Muscle layer of duodenum (tissue), 2 donors: ENCODE results near the gene SIM1.
A peak's percentile ranks its signal among the peaks of the same experiment; 100 is the strongest.

Experiments
- H3K27ac ChIP-seq: one replicate; pipeline ENCODE4 v1.7.0; 2013; ENCODE audit warnings: mild to moderate bottlenecking, low read length
- H3K27me3 ChIP-seq: one replicate; pipeline ENCODE4 v1.7.0; 2013; ENCODE audit warnings: low read depth, mild to moderate bottlenecking, control low read depth, low read length
- H3K36me3 ChIP-seq, 2 donors: one replicate each; pipeline ENCODE4 v1.7.0; 2013; ENCODE audit warnings: low read length in 2 of 2, control low read depth in 1 of 2, mild to moderate bottlenecking in 1 of 2; ENCODE audit not compliant: insufficient read depth in 2 of 2, control insufficient read depth in 1 of 2
- H3K4me1 ChIP-seq, 2 donors: one replicate each; pipeline ENCODE4 v1.7.0; 2013; ENCODE audit warnings: low read length in 2 of 2, mild to moderate bottlenecking in 2 of 2, control low read depth in 1 of 2, moderate library complexity in 1 of 2; ENCODE audit not compliant: insufficient read depth in 2 of 2, control insufficient read depth in 1 of 2
- H3K4me3 ChIP-seq, 2 donors: one replicate each; pipeline ENCODE4 v1.7.0; 2013; ENCODE audit warnings: low read length in 2 of 2, low read depth in 1 of 2, mild to moderate bottlenecking in 1 of 2
- H3K9me3 ChIP-seq, 2 donors: one replicate each; pipeline ENCODE4 v1.7.0; 2013; ENCODE audit warnings: low read length in 2 of 2, control low read depth in 1 of 2, mild to moderate bottlenecking in 1 of 2; ENCODE audit not compliant: control insufficient read depth in 1 of 2
- donor health status: healthy.

SIM1 gene

DNA sequence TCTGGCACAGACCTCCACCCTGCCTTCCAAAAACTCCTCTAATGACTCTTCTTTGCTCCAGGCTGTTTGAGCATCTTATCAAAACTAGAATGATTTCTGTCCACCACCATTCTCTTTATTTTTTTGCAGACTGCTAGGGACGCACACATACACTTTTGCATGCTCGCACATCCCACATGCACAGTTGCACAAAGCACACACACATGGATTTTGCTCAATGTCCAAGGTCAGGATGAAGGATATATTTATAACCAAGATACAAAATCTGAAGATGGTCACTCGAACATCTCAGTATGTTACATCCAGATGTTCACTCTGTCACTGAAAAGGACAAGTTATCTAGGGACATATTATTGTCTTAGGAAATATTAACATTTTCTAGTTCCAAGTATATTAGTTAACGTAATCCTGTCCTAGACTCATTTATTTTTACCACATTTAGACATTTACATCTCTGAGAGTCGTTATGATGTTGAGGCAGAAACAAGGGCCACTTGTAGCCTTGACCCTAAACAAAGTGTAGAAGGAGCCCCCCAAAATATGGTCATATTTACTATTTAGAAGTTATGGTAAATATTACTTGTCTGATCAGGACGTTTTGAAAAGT, 3.4 kb upstream of the SIM1 start:
- Histone ChIP-seq H3K27ac (no peak overlapping the region), H3K36me3 (no peaks in the 10 kb centered on the region), H3K27me3 (peaks cover 73% of the 10 kb centered on the region)

DNA sequence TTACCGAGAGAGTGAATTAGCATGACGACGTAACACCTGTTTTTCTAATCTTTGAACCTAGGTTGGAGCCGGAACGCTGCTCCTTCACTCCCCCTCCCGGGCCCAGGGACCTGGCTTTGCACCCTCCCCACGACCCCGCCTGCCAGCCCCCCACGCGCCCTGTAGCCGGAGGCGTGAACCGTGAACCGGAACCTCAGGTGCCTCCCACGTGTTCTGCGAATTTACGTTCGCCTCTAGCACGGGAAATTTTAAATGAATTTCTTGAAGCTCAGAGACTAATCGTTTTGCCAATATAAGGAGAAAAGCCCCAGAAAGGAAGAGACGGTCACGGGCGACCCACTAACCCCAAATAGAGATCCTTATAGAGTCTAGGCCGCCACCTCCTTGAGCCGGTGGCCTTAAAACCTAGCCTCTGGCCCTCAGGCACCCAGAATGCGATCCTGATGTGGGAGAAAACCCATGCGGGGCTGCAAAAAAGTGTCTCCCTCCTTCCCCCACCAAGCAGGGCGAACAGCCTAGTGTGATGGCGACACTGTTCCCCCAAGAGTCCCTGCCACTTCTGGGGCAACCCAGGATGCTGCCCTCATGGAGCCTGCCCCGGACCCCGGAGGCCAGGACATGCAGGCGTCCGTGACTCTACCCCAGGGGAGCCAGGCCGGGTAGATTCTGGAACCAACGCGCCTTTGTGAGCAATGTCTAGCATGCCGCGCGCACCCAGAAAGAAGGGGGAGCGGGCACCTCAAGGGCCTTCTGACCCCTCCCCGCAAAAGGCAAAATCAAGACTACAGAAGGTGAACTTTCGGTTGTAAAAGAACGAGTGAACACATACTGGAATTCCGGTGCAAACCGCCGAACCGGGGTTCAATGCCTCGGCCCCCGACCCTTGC, 2.7 kb upstream of the SIM1 start:
- H3K27me3 ChIP-seq = peaks cover 80% of the 10 kb centered on the region
- H3K4me3 ChIP-seq = no peak overlapping the region
- no peak overlapping the region for H3K27ac ChIP-seq
- peaks cover 0 to 18% of the 10 kb centered on the region in 2 donors for H3K4me1 ChIP-seq
- H3K9me3 ChIP-seq = no peaks in the 10 kb centered on the region
- no peaks in the 10 kb centered on the region for H3K36me3 ChIP-seq

More for the DNA sequence above, 3.4 kb upstream of the SIM1 start:
- Histone ChIP-seq H3K9me3 (no peaks in the 10 kb centered on the region), H3K4me3 (no peak overlapping the region), H3K4me1 (peaks cover 0 to 18% of the 10 kb centered on the region in 2 donors)

DNA sequence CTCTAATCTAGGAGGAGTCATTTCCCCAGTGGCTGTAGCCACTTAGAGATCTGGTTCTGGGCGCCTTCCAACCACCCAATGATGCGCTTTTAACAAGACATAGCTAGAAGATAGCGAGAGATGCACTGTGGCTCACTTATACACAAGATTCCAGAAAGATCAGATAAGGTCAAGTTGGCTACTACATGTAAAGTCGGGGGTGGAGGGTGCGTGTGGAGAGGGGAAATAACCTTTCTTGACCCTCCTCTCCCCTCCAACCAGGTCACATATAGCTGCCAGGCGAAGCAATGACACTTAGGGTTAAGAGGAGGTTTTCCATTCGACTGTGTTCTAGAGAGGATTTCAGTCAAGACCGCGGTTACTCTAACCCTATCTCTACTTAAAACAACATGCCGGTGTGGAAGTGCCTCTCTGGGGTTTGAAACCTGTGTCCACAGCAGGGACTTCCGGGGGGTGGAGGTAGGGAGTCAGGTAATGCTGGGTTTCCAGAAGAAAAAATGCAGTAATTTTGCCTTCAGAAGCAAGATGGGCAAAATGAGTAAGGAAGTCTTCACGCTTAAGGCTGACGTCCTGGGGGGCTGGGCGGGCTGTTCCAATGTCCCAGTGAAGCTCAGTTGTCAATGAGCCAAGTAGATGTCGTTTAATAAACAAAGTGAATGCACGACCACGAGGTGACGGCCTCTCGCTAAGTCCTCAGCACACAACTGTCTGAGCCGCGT, 1.8 kb upstream of the SIM1 start:
- Histone ChIP-seq H3K4me1 (peaks cover 0 to 18% of the 10 kb centered on the region in 2 donors), H3K27ac (no peak overlapping the region), H3K27me3 (peaks cover 87% of the 10 kb centered on the region), H3K4me3 (no peak overlapping the region), H3K9me3 (no peaks in the 10 kb centered on the region), H3K36me3 (no peaks in the 10 kb centered on the region)

DNA sequence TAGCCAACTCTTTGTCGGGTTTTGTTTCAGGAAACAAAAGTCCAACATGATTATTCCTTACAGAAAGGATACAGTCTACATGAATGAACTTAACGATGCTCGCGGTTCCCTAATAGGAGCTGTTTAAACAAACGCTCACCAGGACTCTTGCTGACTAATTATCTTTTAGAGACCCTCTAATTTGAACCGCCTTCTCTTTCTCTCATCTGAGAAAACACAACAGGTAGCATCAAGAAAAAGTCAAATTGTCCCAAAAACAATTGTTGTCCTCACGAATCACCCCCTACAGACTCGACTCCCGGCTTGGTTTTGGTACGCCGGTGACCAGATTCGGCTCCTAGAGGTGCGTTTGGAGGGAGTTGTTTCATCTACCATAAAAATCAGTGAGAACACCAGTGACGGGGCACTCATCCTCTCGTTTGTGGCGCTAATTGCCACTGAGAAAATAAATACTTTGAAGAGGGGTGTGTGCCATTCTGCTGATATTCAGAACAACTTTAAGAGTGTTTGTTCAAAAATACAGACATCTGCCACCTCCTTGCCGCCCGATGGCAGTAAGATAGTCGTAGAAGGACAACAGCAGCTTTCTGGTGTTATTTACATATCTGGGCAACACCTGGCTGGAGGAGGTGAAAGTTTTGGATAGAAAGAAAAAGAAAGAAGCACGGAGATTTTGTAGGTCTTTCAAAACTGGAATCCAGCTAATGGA, 1.1 kb upstream of the SIM1 start:
- peaks cover 0 to 18% of the 10 kb centered on the region in 2 donors for H3K4me1 ChIP-seq
- H3K9me3 ChIP-seq = no peaks in the 10 kb centered on the region
- H3K27me3 ChIP-seq = peaks cover 87% of the 10 kb centered on the region
- no peak overlapping the region for H3K27ac ChIP-seq
- H3K4me3 ChIP-seq = no peak overlapping the region
- no peaks in the 10 kb centered on the region for H3K36me3 ChIP-seq

DNA sequence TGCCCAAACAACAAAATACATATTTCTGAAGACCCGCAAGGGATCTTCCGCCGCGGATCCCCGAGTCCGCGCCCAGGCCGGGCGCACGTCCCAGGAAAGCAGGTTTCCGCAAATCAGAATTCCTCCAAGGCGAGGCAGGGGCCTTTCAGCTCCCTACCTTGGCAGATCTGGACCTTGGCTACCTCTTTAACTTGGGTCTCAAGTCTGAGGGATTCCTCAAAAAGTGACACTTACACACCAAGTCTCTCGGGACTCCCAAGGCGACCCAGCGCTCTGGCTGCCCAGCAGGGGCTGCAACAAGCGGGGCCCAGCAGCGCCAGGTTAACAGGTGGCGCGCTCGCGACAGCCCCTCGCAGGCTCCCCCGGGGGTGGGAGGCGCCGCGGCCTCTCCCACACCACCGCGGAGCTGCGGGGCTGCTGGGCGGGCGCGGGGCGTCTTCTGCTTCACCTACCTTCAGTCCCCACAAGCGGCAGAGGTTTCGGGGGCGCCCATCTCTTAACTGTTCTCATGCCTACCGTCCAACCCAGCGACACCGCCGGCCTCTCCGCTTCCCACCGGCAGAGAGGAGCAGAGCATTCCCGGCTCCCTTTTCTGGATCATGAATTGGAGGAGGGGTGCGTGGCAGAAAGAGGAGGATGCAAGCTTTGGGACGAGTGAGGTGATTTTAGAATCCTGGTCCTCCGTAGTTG, 414 bp downstream of the SIM1 start:
- Histone ChIP-seq H3K36me3 (no peaks in the 10 kb centered on the region), H3K27ac (no peak overlapping the region), H3K4me1 (peaks cover 0 to 18% of the 10 kb centered on the region in 2 donors), H3K9me3 (peaks cover 0 to 3% of the 10 kb centered on the region in 2 donors), H3K27me3 (peaks cover 89% of the 10 kb centered on the region), H3K4me3 (peak overlapping the region in 1 of 2 donors; percentile 53)

DNA sequence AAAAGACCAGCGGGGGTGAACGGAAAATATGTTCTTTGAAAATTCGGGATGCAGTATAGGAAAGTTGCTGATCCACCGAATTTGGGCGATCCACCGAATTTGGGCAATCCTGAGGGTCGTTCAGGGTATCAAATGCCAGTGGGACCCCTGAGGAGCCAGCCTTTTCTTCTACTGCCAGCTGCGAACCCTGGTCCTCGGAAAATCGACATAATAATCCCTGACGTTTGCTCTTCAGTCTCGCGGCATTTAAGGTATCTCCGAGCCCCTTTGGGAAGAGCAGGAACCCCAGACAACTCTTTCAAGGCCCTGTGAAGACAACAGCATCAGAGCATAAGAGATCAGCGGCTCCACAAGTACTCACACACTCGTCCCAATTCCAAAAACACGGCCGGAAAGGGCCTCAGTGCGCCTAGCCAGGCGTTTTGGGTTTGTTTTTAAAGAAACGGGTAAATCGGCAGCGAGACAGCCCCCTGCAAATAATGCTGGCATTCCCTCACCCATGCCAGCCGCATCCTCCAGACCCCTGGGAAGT, 1.0 kb downstream of the SIM1 start:
- Histone ChIP-seq H3K4me3 (no peak overlapping the region), H3K36me3 (no peaks in the 10 kb centered on the region), H3K27me3 (peaks cover 91% of the 10 kb centered on the region), H3K27ac (no peak overlapping the region), H3K4me1 (peaks cover 0 to 19% of the 10 kb centered on the region in 2 donors), H3K9me3 (peaks cover 0 to 3% of the 10 kb centered on the region in 2 donors)

DNA sequence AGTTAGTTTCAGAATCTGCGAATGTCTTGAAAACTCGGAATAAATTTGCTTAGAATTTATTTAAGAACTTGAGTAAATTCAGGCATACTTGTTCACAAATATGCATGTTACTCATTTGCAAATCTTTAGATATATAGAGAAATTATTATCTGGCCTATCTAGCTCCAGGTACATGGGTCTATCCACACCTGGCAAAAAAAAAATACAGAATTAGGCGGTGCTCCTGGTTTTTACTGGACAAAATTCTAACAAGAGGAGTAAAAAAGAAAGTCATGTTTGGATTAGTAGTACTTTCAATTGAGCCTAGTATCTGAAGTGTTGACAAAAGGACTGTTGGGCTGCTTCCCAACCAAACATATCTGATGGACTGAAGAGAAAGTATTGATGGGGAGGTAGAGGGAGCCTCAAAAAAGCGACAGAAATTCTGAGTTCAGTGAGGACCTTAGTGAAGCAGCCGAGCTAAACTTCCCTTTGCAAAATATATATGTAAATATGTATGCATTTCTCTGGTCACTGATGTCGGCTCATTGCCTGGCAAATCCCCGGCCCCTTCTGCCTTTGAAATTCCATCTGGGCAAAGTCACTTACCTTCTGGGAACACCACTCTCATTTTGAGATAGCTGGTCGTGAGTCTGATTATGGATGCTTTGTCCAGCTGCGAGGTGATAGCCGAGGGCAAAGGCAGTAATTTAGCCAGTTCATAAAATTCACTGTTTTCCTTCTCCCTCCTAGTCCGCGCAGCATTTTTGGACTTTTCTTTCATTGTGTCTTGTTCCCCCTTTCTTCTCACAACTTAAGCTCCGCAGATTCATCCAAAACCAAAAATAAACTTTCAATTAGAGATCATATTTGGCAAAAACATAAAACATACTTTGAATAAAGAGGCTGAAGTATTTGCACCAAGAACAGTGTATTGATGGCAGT, 1.8 kb downstream of the SIM1 start:
- Histone ChIP-seq H3K27me3 (peaks cover 97% of the 10 kb centered on the region), H3K27ac (no peak overlapping the region), H3K4me1 (peaks cover 0 to 26% of the 10 kb centered on the region in 2 donors), H3K4me3 (no peak overlapping the region), H3K36me3 (no peaks in the 10 kb centered on the region), H3K9me3 (peaks cover 0 to 3% of the 10 kb centered on the region in 2 donors)

DNA sequence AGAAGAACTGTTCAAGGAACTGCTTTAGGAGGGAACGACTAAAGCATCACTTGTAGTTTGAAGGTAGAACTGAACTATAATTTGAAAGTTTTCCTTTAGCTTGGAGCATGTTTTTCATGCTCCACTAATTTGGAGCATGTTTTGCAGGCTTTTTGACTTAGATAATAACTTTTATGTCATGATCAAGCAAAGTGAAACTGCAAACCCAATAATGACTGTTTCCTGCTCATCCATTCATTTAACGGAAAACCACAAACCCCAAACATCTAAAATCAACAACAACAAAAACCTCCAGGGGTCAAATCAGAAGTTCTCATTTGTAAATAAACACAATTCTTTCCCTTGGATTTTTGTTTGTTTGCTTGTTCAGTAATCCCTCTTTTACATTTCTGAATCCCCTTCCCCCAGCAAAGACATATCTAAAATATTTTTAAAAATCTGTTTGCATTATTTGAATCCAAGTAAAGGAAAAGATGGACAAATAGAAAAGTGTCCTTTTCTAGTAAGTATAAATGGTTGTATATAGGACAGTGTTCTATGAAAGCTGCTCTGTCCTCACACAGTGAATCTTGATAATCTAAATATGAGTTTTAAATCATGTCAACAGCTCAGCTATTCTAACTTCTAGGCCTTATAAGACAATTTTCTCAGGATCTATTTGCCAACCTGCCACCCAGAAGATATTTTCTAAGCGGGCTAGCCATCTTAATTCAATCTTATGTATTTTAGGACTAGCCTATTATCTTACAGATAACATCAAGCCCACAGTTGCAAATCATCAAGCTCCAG, 2.6 kb downstream of the SIM1 start:
- H3K27ac ChIP-seq = no peak overlapping the region
- H3K4me1 ChIP-seq = peaks cover 0 to 28% of the 10 kb centered on the region in 2 donors
- no peaks in the 10 kb centered on the region for H3K36me3 ChIP-seq
- H3K9me3 ChIP-seq = peaks cover 0 to 3% of the 10 kb centered on the region in 2 donors
- peaks cover 97% of the 10 kb centered on the region for H3K27me3 ChIP-seq
- no peak overlapping the region for H3K4me3 ChIP-seq

DNA sequence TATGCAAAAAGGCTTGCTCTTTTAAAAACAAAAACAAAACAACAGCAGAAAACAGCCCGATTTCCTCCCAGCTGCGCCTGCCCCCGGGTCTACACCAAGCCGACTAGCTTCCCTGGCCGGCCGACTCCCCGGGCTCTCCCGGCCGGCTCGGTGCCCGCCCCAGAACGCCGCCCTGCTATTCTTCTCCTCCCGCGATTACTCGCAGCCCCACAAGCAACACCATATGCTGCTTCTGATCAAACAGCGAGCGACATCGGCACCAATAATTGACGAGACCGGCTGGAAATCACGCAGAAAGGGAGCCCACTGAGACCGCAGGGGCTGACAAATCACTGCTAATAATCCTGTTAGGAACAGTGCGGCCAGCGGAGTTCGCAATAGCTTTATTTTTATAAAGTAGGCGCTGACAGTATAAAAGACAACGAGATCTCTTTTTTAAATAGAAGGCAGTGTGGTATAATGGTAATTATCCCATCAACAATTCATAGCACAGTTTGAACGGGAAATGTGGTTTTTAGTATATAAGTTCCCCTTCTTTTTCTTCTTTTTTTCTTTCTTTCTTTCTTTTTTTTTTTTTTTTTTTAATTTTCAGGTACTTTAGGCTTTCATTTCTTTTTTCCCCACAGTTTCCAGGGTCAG, 3.3 kb downstream of the SIM1 start:
- H3K4me3 ChIP-seq = no peak overlapping the region
- H3K36me3 ChIP-seq = no peaks in the 10 kb centered on the region
- H3K27me3 ChIP-seq = peaks cover 97% of the 10 kb centered on the region
- H3K9me3 ChIP-seq = peaks cover 3 to 4% of the 10 kb centered on the region in 2 donors
- H3K4me1 ChIP-seq = peaks cover 0 to 28% of the 10 kb centered on the region in 2 donors
- no peak overlapping the region for H3K27ac ChIP-seq
